Activated naive CD8-positive, alpha-beta T cell treated with anti-CD3 and anti-CD28 coated beads for 36 hours (primary cell): ENCODE results near the gene COL10A1. TPM values are rescaled to one million over a fixed set of nuclear protein-coding genes. Genes with fewer than 3 reads are reported as not detected.
"Not testable (repeated sequence)": the region's sequence is repeated elsewhere in the genome, so short reads cannot be mapped to it uniquely, and the experiment has no call there.

Experiments used
- DNase-seq: peaks from one replicate; pipeline ENCODE4 v3.0.0; 2021
- H3K27ac Mint-ChIP-seq: one replicate; pipeline ENCODE4 v1.8.0; 2022; ENCODE audit warnings: mild to moderate bottlenecking, moderate library complexity, mixed read lengths
- H3K27me3 Mint-ChIP-seq: one replicate; pipeline ENCODE4 v1.8.0; 2022; ENCODE audit warnings: mild to moderate bottlenecking, mixed read lengths
- H3K36me3 Mint-ChIP-seq: one replicate; pipeline ENCODE4 v1.8.0; 2021; ENCODE audit warnings: mild to moderate bottlenecking, mixed read lengths
- H3K4me1 Mint-ChIP-seq: one replicate; pipeline ENCODE4 v1.8.0; 2021; ENCODE audit warnings: mixed read lengths
- H3K4me3 Mint-ChIP-seq: one replicate; pipeline ENCODE4 v1.8.0; 2022; ENCODE audit warnings: mild to moderate bottlenecking, moderate library complexity, mixed read lengths
- H3K9me3 Mint-ChIP-seq: one replicate; pipeline ENCODE4 v1.8.0; 2022; ENCODE audit warnings: mixed read lengths
- total RNA-seq, 2 experiments: library from RNA; stranded (reverse); gene quantifications; one replicate each; pipeline ENCODE4 v1.2.3, GENCODE V29; 2021

The COL10A1 gene
- total RNA-seq, 2 experiments from 2014 or later: not detected

DNA sequence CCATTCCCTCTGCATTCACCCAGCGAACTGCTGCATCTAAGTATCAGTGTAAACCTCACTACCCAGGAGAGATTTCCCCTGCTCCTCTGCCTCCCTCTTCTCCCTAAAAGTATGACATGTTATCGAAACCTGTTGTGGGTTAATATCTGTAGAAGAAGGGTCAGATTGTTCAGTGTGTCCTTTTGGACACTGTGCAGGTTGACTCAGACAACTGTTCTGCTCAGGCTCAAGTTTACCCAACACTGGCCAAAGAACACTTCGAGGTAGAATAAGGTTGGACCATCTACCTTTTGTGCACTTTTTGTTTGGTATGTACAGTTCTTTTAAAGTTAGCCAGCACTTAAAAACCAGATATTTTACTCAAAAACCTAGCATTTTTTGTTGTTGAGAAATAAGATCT, 20.7 kb downstream of the COL10A1 start:
- Mint-ChIP-seq H3K4me1 (peaks cover 50% of the 10 kb centered on the region), H3K4me3 (no peak overlapping the region), H3K27me3 (no peaks in the 10 kb centered on the region), H3K27ac (no peak overlapping the region), H3K9me3 (no peaks in the 10 kb centered on the region), H3K36me3 (peaks cover 10% of the 10 kb centered on the region)
- DNase-seq: no peak

GRCh38 chr6:116104636-116105035, 21.3 kb downstream of the COL10A1 start:
- Mint-ChIP-seq H3K36me3 (peaks cover 9% of the 10 kb centered on the region), H3K9me3 (no peaks in the 10 kb centered on the region), H3K4me3 (no peak overlapping the region), H3K4me1 (peaks cover 56% of the 10 kb centered on the region), H3K27me3 (no peaks in the 10 kb centered on the region), H3K27ac (no peak overlapping the region)
- DNase-seq: no peak

- H3K36me3 Mint-ChIP-seq: peaks cover 5% of the 10 kb centered on the region
- no peak for DNase-seq
- no peak overlapping the region for H3K27ac Mint-ChIP-seq
- no peaks in the 10 kb centered on the region for H3K27me3 Mint-ChIP-seq
- peak overlapping the region; percentile 1 for H3K4me3 Mint-ChIP-seq
- H3K4me1 Mint-ChIP-seq: peaks cover 55% of the 10 kb centered on the region
- no peaks in the 10 kb centered on the region for H3K9me3 Mint-ChIP-seq
Measured at GRCh38 chr6:116102873-116103272, 23.1 kb downstream of the COL10A1 start.

DNA sequence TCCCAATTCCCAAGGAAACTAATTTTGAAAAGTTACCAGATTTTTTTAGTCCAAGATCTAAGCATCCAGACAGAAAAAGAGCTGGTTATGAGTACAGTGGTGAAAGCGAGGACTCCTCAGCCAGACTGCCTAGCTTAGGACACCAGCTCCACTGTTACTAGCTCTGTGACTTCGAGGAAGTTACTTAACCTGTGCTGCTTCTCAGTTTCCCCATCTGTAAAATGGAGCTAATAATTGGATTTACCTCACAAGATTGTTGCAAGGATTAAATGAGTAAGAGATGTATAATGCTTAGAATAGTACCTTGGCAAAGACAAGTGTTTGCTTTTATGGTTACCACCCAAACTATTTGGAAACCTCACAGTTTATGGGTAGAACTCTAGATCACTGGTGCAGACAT, 24.1 kb downstream of the COL10A1 start:
- Mint-ChIP-seq H3K27ac (peak overlapping the region; percentile 88), H3K4me3 (peak overlapping the region; percentile 93), H3K9me3 (peaks cover under 1% of the 10 kb centered on the region), H3K4me1 (peaks cover 55% of the 10 kb centered on the region), H3K27me3 (no peaks in the 10 kb centered on the region), H3K36me3 (peaks cover 5% of the 10 kb centered on the region)
- no peak for DNase-seq

DNA sequence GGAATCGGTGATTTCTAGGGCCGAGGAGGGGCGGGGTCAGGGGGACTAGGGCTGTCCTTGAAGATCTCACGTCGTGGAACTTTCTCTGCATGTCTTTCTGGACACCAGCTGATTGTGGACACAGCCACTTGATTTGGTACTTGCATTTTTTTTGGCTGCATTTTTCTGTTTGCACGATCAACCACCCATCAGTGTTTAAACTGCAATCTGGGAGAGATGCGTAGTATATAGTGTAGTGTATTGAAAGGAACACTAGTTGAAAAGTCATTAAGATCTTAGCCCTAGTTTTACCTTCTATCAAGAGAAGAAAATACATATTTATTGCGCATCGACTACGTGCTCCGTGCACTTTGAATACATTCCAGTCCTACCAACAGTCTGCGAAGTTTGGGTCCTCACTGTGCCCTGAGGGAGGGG, 24.6 kb downstream of the COL10A1 start:
- H3K27ac Mint-ChIP-seq: peak overlapping the region; percentile 88
- peak overlapping the region; percentile 93 for H3K4me3 Mint-ChIP-seq
- DNase-seq: no peak
- peaks cover 5% of the 10 kb centered on the region for H3K9me3 Mint-ChIP-seq
- H3K27me3 Mint-ChIP-seq: no peaks in the 10 kb centered on the region
- H3K4me1 Mint-ChIP-seq: peaks cover 55% of the 10 kb centered on the region
- H3K36me3 Mint-ChIP-seq: peaks cover 5% of the 10 kb centered on the region

GRCh38 chr6:116100419-116101301, 25.3 kb downstream of the COL10A1 start, which contains the start of gene NT5DC1:
NT5DC1 (plus strand) TSS chr6:116100853; CDS start chr6:116100931, 78 bp downstream.
- peak within 1 kb of the TSS; percentile 88 for H3K27ac Mint-ChIP-seq
- DNase-seq: peak; percentile 91
- peaks cover 10% of the 10 kb centered on the region for H3K36me3 Mint-ChIP-seq
- peak within 1 kb of the TSS; percentile 93 for H3K4me3 Mint-ChIP-seq
- H3K27me3 Mint-ChIP-seq: no peaks in the 10 kb centered on the region
- H3K4me1 Mint-ChIP-seq: peaks cover 49% of the 10 kb centered on the region
- H3K9me3 Mint-ChIP-seq: peaks cover 12% of the 10 kb centered on the region

DNA sequence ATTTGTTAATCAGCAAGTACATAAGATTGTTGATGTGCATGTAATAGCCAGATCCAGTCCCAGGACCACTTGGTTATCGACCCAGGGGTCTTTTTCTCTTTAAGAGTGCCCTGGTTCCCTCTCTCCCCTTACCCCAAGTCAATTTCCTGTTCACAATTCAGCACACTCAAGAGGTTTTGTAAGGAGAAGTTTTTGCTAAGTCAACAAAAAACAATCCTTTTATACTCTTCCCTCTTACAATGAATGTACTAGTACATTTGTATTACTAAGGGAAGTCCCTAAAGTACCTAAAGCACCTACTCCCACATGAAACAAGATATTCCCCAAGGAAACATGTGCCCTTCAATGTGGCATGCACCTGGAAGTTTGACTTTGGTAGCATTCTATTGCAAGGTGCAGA, 26.9 kb downstream of the COL10A1 start:
- Mint-ChIP-seq H3K4me3 (no peak overlapping the region), H3K27ac (no peak overlapping the region), H3K9me3 (peaks cover 14% of the 10 kb centered on the region), H3K27me3 (no peaks in the 10 kb centered on the region), H3K4me1 (peaks cover 33% of the 10 kb centered on the region), H3K36me3 (peaks cover 12% of the 10 kb centered on the region)
- DNase-seq: no peak

DNA sequence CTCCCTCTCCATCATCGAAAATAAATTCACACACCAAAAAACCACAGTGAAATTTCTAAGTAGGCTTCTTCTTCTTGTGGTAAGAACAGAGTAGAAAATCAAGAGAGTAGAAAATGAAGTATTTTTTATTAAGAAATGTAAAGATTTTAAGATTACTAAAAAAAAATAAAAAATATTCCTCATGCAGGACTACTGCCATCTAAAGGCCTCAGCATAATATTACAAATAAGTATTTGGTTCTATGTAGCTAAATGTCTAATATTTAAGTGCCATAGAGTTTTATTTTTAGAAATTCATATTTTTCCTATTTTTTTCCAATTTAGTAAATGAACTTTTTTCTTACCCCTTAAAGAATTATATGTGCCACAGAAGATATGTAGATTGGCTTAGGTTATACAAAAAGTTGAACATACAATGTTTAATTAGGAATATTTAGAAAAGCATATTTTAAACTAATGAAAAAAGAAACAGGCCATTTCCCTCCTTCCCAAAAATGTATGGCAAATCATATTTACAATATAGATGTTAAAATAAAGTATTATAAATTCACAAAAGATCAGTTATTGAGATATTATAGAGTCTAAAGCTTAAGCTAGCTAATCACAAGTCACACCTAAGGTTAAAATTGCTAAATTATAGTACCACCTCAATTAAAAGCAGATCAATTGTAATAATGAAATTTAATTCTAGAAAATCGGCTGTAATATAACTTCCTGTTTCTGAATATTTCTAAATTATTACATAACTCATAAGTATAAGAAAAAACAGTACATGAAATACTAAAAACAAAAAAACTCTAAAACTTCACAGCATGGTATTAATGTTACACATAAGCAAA, 28.7 kb downstream of the COL10A1 start:
- Mint-ChIP-seq H3K4me1 (peaks cover 17% of the 10 kb centered on the region), H3K4me3 (no peak overlapping the region)
- DNase-seq: no peak

GRCh38 chr6:116096048-116096759, 29.7 kb downstream of the COL10A1 start:
- H3K9me3 Mint-ChIP-seq: peaks cover 14% of the 10 kb centered on the region
- H3K27me3 Mint-ChIP-seq, H3K4me3 Mint-ChIP-seq, H3K36me3 Mint-ChIP-seq, H3K27ac Mint-ChIP-seq, DNase-seq, H3K4me1 Mint-ChIP-seq: not testable (repeated sequence)

More for the DNA sequence above, 28.7 kb downstream of the COL10A1 start:
- Mint-ChIP-seq H3K27ac (no peak overlapping the region), H3K36me3 (peaks cover 7% of the 10 kb centered on the region), H3K9me3 (peaks cover 14% of the 10 kb centered on the region), H3K27me3 (no peaks in the 10 kb centered on the region)

- Mint-ChIP-seq H3K4me1 (peaks cover 1% of the 10 kb centered on the region), H3K4me3 (no peak overlapping the region), H3K27me3 (no peaks in the 10 kb centered on the region), H3K27ac (no peak overlapping the region), H3K9me3 (peaks cover 14% of the 10 kb centered on the region), H3K36me3 (peaks cover 7% of the 10 kb centered on the region)
- no peak for DNase-seq
Measured at GRCh38 chr6:116094041-116094440, 31.9 kb downstream of the COL10A1 start.

DNA sequence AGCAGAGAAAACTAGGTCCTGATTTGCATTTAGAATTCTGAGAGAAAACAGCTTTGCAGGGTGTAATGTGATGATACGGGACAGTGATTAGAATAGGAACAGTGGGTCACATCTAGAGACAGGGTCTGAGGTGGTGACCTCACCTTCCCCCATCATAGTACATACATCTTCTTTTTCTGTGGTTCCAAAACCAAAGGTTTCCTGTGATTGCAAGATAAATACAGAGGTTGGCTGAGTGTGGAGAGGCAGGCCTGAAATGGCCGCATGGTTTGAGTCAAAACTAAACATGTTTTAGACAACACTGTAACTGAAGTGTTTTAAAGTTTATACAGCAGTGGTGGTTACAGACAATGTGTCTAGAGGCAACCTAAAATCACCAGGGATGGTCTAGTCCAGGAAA, 35.7 kb downstream of the COL10A1 start:
- Mint-ChIP-seq H3K9me3 (no peaks in the 10 kb centered on the region), H3K36me3 (no peaks in the 10 kb centered on the region), H3K27ac (no peak overlapping the region), H3K4me3 (no peak overlapping the region), H3K27me3 (no peaks in the 10 kb centered on the region), H3K4me1 (peaks cover 2% of the 10 kb centered on the region)
- DNase-seq: no peak

DNA sequence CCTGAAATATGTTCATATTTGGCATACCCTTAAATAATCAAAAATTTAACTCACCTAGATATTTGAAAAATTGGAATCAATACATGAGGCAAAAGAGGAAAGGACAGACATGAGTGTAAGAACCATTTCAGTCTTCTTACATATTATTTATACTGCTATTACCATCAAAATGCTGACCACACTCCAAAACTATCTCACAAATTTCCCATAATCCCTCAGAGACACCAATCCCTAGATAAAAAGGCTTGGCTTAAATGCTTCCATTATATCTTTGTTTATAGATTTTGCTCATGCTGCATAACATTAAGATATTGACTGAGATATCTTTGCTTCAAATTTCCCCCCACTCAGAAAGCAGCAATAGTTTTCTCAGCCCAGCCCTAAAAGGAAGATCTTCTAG, 37.0 kb downstream of the COL10A1 start:
- no peaks in the 10 kb centered on the region for H3K27me3 Mint-ChIP-seq
- DNase-seq: no peak
- H3K9me3 Mint-ChIP-seq: no peaks in the 10 kb centered on the region
- no peak overlapping the region for H3K27ac Mint-ChIP-seq
- H3K36me3 Mint-ChIP-seq: no peaks in the 10 kb centered on the region
- no peak overlapping the region for H3K4me3 Mint-ChIP-seq
- H3K4me1 Mint-ChIP-seq: peaks cover 2% of the 10 kb centered on the region

DNA sequence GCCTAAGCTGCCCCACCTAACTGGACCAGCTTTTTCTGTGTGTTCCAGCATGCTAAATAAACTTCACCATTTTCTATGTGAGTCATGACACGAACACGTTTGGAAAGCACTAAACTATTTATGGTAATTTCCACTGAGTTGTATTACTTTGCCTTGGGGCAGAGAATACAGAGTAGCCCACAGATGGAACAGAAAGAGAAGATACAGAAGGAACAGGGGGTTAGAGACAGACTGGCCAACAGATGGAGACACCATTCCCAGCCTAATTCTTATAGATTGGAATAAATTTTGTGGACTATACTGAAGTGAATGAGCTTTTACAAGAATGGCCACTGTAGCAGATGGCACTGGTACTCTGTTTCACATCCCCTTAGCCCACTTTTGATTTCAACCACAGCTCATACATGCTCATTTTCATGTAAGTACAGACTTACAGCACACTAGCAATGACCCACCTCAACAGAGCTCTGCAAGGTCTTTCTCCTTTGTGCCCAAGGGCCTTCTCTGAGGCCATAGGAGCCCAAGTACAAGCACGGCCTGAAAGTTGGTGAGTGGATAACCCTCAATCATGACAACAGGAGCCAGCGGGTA, 38.4 kb downstream of the COL10A1 start:
- Mint-ChIP-seq H3K9me3 (no peaks in the 10 kb centered on the region), H3K4me1 (peaks cover 2% of the 10 kb centered on the region), H3K27me3 (peaks cover 3% of the 10 kb centered on the region), H3K4me3 (no peak overlapping the region), H3K36me3 (no peaks in the 10 kb centered on the region), H3K27ac (no peak overlapping the region)
- DNase-seq: no peak

DNA sequence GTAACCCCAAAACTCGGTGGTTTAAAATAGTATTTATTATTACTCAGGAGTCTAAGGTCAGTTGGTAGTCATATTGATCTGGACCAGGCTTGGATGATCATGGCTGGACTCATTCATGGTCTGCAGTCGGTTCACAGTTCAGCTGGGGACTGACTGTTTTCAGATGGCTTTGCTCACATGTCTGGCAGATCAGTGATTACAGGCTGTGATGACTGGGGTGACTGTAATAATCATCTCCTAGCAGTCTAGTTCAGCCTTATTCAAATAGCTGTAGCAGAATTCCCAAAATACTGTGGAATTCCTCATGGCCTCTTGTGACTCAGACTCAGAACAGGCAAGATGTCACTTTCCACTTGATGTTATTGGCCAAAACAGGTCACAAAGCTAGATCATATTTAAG, 41.6 kb downstream of the COL10A1 start:
- Mint-ChIP-seq H3K4me1 (peaks cover 2% of the 10 kb centered on the region), H3K27me3 (peaks cover 17% of the 10 kb centered on the region), H3K4me3 (no peak overlapping the region), H3K27ac (no peak overlapping the region), H3K36me3 (no peaks in the 10 kb centered on the region), H3K9me3 (no peaks in the 10 kb centered on the region)
- DNase-seq: no peak
